ENCODE measurements around the gene POLR2L.
A peak's percentile ranks its signal among the peaks of the same experiment; 100 is the strongest.

POLR2L gene

GRCh38 chr11:842370-843002 is at the start of gene POLR2L, which contains the start of gene TSPAN4:
Gene POLR2L (minus strand): TSS chr11:842529. CDS start chr11:842508, 21 bp downstream.
Gene TSPAN4 (plus strand): TSS chr11:842852. CDS start chr11:850305, 7,453 bp downstream.
- DNase-seq = peak; percentile 80

DNA sequence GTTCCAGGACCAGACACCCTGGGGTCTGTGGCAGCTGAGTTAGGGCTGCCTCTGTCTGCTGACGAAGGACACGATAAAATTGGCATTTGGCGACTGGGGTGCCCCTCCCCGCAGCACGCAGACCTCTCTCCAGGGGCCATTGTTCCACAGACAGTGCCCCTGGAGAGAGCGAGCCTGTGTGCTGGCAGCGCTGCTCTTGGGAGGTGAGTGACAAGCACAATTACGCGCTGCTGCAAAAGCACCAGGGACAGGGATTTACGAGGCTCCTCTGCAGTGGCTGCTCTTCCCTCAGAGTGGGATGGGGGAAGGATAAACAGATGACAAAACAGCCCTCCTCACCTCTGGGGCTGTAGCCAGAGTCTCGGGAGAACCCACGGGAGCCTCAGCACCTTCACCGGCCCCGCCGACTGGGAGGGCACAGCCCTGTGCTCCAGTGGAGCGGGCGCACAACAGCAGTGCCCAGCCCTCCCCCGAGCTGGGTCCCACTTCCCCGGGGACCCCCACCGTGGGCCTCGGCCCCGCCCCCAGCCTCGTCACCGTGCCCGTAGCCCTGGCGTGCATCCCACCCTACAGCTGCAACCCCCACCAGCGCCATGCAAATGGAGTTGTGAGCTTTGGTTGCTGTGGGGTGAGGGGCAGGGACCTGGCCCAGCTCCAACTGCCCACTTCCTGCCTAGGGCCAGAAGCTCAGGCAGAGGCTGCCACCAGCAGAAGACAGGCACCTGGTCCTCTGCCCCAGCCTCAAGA is 48.6 kb upstream of the POLR2L start:
- DNase-seq = no peak

- DNase-seq = no peak
Observed at GRCh38 chr11:889687-890475, 47.6 kb upstream of the POLR2L start.

GRCh38 chr11:889257-889656 is 46.9 kb upstream of the POLR2L start:
- DNase-seq = no peak

DNA sequence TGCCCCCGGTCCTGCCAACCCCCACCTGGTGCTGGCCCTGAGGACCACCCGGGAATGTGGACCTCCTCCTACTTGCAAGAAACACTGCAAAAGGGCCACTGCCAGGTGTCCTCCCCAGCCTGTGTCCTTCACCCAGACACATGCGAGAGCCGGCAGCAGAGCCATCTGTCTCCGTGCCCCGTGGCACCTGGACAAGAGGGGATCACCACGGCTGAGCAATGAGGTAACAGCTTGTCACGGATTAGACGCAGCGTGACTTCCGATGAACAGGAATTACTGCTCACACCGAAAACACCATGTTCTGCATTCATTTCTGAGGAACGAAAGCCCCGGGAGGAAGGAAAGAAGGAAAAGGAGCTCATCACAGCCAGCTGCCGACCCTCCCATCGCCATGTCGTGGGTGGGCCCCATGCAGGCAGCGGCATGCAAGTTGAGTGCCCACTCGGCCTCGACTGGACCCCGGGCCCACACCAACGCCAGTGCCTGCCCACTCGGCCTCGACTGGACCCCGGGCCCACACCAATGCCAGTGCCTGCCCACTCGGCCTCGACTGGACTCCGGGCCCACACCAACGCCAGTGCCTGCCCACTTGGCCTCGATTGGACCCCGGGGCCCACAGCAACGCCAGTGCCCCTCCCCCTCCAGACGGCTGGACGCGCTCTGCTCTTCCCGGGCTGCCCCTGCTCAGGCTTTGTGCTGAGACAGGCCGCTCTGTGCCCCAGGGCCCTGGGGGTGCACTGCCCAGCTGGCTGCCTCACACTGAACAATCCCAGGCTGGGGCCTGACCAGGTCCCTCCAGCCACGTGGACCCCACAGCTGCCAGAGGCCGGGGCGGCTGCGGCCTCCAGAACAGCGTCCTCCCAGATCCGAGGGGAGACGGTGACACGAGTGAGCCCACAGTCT is 46.2 kb upstream of the POLR2L start:
- no peak for DNase-seq

DNA sequence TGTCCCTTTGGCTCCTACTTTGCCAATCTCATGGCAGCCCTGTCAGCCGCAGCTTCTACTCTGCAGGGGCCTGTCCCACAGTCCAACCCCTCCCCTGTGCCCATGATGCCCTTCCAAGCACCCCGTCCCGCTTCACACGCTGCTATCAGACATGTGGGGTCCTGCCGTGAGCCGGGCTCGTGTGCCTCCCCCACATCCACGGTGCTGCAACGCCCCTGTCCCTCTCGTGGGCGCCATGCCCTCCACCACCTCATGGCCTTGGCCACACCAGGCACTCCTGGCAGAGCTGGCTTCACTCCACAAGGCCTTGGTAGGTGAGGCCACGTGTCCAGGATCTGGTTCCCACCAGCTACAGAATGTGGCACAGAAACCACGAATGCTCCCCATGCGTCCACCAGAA is 45.3 kb upstream of the POLR2L start:
- no peak for DNase-seq

- no peak for DNase-seq
Observed at GRCh38 chr11:886568-886967, 44.2 kb upstream of the POLR2L start.

- DNase-seq = no peak
Observed at GRCh38 chr11:884578-885070, 42.3 kb upstream of the POLR2L start.

DNA sequence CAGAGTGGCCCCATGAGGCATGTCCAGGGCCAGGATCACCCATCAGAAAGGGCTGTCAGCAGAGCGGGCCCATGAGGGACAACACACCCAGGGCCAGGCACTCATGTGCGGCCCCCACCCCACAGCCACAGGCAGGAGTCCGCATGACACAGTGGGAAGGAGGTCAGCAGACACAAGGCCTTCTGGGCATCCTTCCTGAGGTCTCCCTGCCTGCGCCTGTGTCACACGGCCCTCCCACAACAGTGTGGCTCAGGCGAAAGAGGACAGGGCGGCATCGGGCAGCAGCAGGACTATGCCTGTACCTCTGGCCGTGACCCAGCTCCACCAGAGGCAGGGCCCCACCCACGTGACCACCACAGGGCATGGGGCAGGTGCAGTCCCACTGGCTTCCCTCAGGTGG is 41.2 kb upstream of the POLR2L start:
- no peak for DNase-seq

DNA sequence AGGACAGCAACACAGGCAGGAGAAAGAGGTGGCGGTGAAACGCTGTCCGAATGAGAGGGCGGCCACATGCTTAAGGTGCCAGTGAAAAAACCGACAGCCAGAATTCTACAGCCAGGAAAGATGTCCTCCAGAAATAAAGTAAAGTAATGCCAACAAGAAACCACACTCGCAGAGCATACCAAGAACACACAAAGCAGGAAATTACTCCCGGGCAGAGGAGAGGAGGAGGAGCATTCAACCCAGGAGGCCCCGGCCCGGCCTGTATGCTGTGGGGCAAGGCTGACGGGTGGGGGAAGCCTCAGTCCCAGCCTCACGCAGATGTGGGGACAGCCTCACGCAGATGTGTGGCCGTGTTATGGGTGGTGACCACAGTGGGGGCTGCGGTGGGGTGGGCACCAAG is 40.3 kb upstream of the POLR2L start:
- DNase-seq = no peak

DNA sequence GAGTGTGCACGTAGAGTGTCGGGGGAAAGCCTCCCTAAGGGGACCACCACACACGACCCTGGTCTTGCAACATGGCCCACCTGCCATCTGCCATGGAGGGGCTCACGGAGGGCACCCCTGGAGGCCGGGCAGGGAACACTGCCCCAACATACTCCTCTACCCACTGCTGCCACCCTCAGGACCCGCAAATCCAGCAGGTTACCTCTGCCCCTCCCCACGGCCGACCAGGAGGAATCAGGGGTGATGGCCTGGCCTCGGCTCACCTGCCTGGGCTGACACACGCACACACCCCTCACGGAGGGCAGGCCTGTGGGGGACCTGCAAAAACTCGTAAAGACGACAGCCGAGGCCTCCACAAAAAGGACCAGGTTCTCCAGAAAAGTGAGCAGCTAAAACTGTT is 38.1 kb upstream of the POLR2L start:
- no peak for DNase-seq

- DNase-seq = no peak
Observed at GRCh38 chr11:877565-877964, 35.2 kb upstream of the POLR2L start.

DNA sequence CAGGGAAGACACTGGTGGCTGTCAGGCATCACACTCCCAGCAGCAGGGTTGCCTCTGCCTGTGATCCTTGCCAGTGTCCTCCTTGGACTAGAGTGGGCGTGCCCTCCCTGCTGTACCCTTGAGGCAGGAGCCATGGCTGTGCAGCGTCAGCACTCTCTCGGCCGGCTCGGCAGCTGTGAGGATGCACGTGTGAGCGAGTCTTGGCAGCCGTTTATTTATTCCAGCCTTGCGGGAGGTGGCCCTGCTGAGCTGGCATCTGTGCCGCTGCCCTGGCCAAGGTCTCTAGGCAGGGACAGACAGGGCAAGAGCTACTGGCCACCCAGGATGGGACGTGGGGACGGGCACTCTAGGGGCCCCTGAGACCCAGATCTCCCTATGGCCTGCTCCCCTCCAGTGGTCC is 34.2 kb upstream of the POLR2L start:
- no peak for DNase-seq

- no peak for DNase-seq
Observed at GRCh38 chr11:875769-876301, 33.5 kb upstream of the POLR2L start.

DNA sequence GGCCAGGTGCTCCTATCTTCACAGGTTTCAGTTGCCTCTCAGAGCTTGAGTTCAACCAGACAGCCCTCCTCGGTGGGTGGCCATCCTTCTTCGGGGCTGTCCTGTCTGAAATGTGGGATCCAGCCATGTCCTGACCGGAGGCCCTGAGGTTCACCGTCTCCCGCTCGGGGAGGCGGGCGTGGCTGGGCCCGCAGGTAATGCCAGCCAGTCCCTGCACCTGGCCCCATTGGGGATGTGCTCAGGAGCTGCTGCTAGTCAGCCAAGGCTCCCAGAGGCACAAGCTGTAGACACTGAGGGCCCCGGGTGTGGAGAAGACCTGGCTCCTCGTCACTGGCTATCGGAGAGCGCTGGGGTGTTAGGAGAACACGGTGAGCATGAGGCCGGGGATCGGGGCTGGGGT is 32.9 kb upstream of the POLR2L start:
- DNase-seq = no peak

GRCh38 chr11:873706-874105 is 31.4 kb upstream of the POLR2L start:
- DNase-seq = no peak

GRCh38 chr11:872799-873198 is 30.5 kb upstream of the POLR2L start:
- no peak for DNase-seq

- no peak for DNase-seq
Observed at GRCh38 chr11:871472-871871, 29.1 kb upstream of the POLR2L start.

GRCh38 chr11:870418-870817 is 28.1 kb upstream of the POLR2L start:
- DNase-seq = no peak

- no peak for DNase-seq
Observed at GRCh38 chr11:870127-870413, 27.7 kb upstream of the POLR2L start.

DNA sequence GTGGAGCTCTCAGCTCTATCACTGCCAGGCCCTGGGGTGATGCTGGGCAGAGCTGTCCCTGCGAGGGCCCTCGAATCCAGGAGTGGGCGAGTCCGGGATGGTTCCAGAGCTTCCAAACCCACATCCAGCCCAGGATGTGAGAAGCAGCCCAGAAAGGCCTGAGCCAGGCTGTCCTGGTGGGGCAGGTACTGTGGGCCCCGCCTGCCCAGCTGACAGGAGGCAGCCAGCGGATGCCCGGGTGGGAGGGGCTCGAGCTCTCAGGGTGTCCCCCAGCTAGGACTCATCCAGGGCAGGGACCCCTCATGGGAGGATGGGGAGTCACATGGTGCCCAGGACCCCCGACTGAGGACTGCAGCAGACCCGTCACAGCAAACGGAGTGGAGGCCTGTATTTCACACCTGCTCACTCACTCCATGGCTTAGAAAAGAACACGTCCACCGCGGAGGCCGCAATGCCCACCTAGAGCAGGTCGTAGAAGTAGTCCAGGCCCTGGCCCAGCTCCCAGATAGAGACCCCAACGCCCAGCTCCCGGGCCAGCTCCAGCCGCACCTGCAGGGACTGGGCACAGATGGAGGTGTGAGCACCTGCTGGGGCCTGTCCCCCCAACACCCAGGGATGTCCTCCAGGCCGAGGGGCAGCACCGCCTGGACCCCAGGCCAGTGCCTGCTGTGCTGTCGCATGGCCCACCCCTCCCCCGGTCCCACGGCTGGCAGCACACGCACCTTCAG is 27.2 kb upstream of the POLR2L start:
- DNase-seq = no peak

GRCh38 chr11:868802-869201 is 26.5 kb upstream of the POLR2L start:
- no peak for DNase-seq

All from NCI-H226 (cell line).